ENCODE data around the gene KANK4.

Gene KANK4

GRCh38 chr1:62229468-62229867 lies 89.8 kb downstream of the KANK4 start:
- Histone ChIP-seq H4K20me1 (ENCODE audit: insufficient read depth, low read length, poor library complexity, severe bottlenecking) (no peaks in the 10 kb centered on the region), H3K27me3 (ENCODE audit: insufficient read depth, low read length, poor library complexity, severe bottlenecking) (no peaks in the 10 kb centered on the region), H3K9me3 (ENCODE audit: insufficient read depth, low read depth, low read length) (no peaks in the 10 kb centered on the region), H3K4me3 (ENCODE audit: low read length, poor library complexity, severe bottlenecking) (no peak overlapping the region), H2AFZ (ENCODE audit: low read length) (no peak overlapping the region), H3K4me2 (ENCODE audit: low read depth, low read length, poor library complexity, severe bottlenecking) (no peak overlapping the region), H3K4me1 (ENCODE audit: insufficient read depth, low read length, poor library complexity, severe bottlenecking) (no peaks in the 10 kb centered on the region), H3F3A (ENCODE audit: low read depth) (no peaks in the 10 kb centered on the region), H3K9me2 (replicated peaks; ENCODE audit: low read depth, low read length) (no peaks in the 10 kb centered on the region), H3K79me2 (ENCODE audit: insufficient read depth, low read length) (no peaks in the 10 kb centered on the region), H3K9ac (ENCODE audit: low read depth, low read length, poor library complexity, severe bottlenecking) (no peak overlapping the region), H3K36me3 (ENCODE audit: insufficient read depth, low read length) (no peaks in the 10 kb centered on the region)
- TF ChIP-seq CTCF (conservative IDR thresholded peaks at IDR 0.05; ENCODE audit: low read length) (no peak), EZH2phosphoT487 (IDR thresholded peaks at IDR 0.05; ENCODE audit: borderline replicate concordance) (no peak)

- Histone ChIP-seq H3K4me3 (ENCODE audit: low read length, poor library complexity, severe bottlenecking) (no peak overlapping the region), H3K9ac (ENCODE audit: low read depth, low read length, poor library complexity, severe bottlenecking) (no peak overlapping the region), H2AFZ (ENCODE audit: low read length) (no peak overlapping the region), H3F3A (ENCODE audit: low read depth) (no peaks in the 10 kb centered on the region), H3K9me3 (ENCODE audit: insufficient read depth, low read depth, low read length) (no peaks in the 10 kb centered on the region), H3K9me2 (replicated peaks; ENCODE audit: low read depth, low read length) (no peaks in the 10 kb centered on the region), H3K36me3 (ENCODE audit: insufficient read depth, low read length) (no peaks in the 10 kb centered on the region), H3K4me1 (ENCODE audit: insufficient read depth, low read length, poor library complexity, severe bottlenecking) (no peaks in the 10 kb centered on the region), H3K79me2 (ENCODE audit: insufficient read depth, low read length) (no peaks in the 10 kb centered on the region), H4K20me1 (ENCODE audit: insufficient read depth, low read length, poor library complexity, severe bottlenecking) (no peaks in the 10 kb centered on the region), H3K4me2 (ENCODE audit: low read depth, low read length, poor library complexity, severe bottlenecking) (no peak overlapping the region), H3K27me3 (ENCODE audit: insufficient read depth, low read length, poor library complexity, severe bottlenecking) (no peaks in the 10 kb centered on the region)
- TF ChIP-seq EZH2phosphoT487 (IDR thresholded peaks at IDR 0.05; ENCODE audit: borderline replicate concordance) (no peak), CTCF (conservative IDR thresholded peaks at IDR 0.05; ENCODE audit: low read length) (no peak)
These were observed 90.4 kb downstream of the KANK4 start for GRCh38 chr1:62228883-62229187.

- H3K79me2 ChIP-seq (ENCODE audit: insufficient read depth, low read length) = no peaks in the 10 kb centered on the region
- H3K4me1 ChIP-seq (ENCODE audit: insufficient read depth, low read length, poor library complexity, severe bottlenecking) = no peaks in the 10 kb centered on the region
- H3K9ac ChIP-seq (ENCODE audit: low read depth, low read length, poor library complexity, severe bottlenecking) = no peak overlapping the region
- H3K4me2 ChIP-seq (ENCODE audit: low read depth, low read length, poor library complexity, severe bottlenecking) = no peak overlapping the region
- H3K36me3 ChIP-seq (ENCODE audit: insufficient read depth, low read length) = no peaks in the 10 kb centered on the region
- H3K27me3 ChIP-seq (ENCODE audit: insufficient read depth, low read length, poor library complexity, severe bottlenecking) = no peaks in the 10 kb centered on the region
- no peaks in the 10 kb centered on the region for H3K9me2 ChIP-seq (replicated peaks; ENCODE audit: low read depth, low read length)
- no peaks in the 10 kb centered on the region for H4K20me1 ChIP-seq (ENCODE audit: insufficient read depth, low read length, poor library complexity, severe bottlenecking)
- TF ChIP-seq CTCF (conservative IDR thresholded peaks at IDR 0.05; ENCODE audit: low read length) (no peak), EZH2phosphoT487 (IDR thresholded peaks at IDR 0.05; ENCODE audit: borderline replicate concordance) (no peak)
- H3K4me3 ChIP-seq (ENCODE audit: low read length, poor library complexity, severe bottlenecking) = no peak overlapping the region
- no peaks in the 10 kb centered on the region for H3K9me3 ChIP-seq (ENCODE audit: insufficient read depth, low read depth, low read length)
- H3F3A ChIP-seq (ENCODE audit: low read depth) = no peaks in the 10 kb centered on the region
- H2AFZ ChIP-seq (ENCODE audit: low read length) = no peak overlapping the region
These were observed 90.9 kb downstream of the KANK4 start for GRCh38 chr1:62228136-62228882.

All from Loucy (cell line).